Breast epithelium (tissue), 4 donors: Measurements from ENCODE around the gene TARS1. TPM values are rescaled to one million over a fixed set of nuclear protein-coding genes. Genes with fewer than 3 reads are reported as not detected.

ENCODE experiments used
- DNase-seq, 2 donors: peaks; one replicate each; pipeline ENCODE4 v3.0.0-alpha.2; 2019; ENCODE audit warnings: low spot score in 2 of 2
- H3K27ac ChIP-seq, 2 donors: fragments of 200-600 bp; sonication (generic) in 1 of 2; one replicate each; pipeline ENCODE4 v1.5.1; 2016 to 2019; ENCODE audit warnings: mild to moderate bottlenecking in 1 of 2
- H3K27me3 ChIP-seq, 2 donors: fragments of 200-600 bp; sonication (generic) in 1 of 2; one replicate each; pipeline versions ENCODE4 v1.5.1 to v1.6.0; 2017 to 2019; ENCODE audit warnings: control low read depth in 1 of 2, mild to moderate bottlenecking in 1 of 2
- H3K36me3 ChIP-seq: fragments of 200-600 bp; one replicate; pipeline ENCODE4 v1.5.1; 2019
- H3K4me1 ChIP-seq, 2 donors: fragments of 200-600 bp; sonication (generic); one replicate each; pipeline ENCODE4 v1.5.1; 2016 to 2019; ENCODE audit warnings: control low read depth in 1 of 2
- H3K4me3 ChIP-seq, 3 donors: fragments of 200-600 bp; sonication (generic); 1 replicate in 2 of 3; 2 replicates in 1 of 3; pipeline ENCODE4 v1.5.1; 2016 to 2019; ENCODE audit warnings: mild to moderate bottlenecking in 3 of 3, moderate library complexity in 2 of 3
- H3K9me3 ChIP-seq, 2 donors: fragments of 200-600 bp; sonication (generic) in 1 of 2; one replicate each; pipeline ENCODE4 v1.5.1; 2016 to 2019; ENCODE audit warnings: control low read depth in 1 of 2
- CTCF ChIP-seq, 3 donors: fragments of 450-650 bp; IDR thresholded peaks; one replicate each; pipeline ENCODE4 v1.5.1; 2016 to 2017; ENCODE audit warnings: antibody characterized with exemption in 3 of 3, mild to moderate bottlenecking in 3 of 3, moderate library complexity in 3 of 3
- POLR2A ChIP-seq: fragments of 450-650 bp; IDR thresholded peaks from one replicate; pipeline ENCODE4 v1.6.1; 2016; ENCODE audit warnings: antibody characterized with exemption, mild to moderate bottlenecking, moderate library complexity
- POLR2AphosphoS5 ChIP-seq, 3 donors: sonication (generic); formaldehyde crosslinking; IDR thresholded peaks; one replicate each; pipeline ENCODE4 v1.6.1; 2017; ENCODE audit warnings: antibody characterized with exemption in 3 of 3
- intact Hi-C: fragments of 100-400 bp; cut with DNase I; formaldehyde crosslinking; loops from one replicate; pipeline ENCODE4 v1.15.1; 2023; ENCODE audit warnings: low total_unique reads
- total RNA-seq, 3 donors: library from RNA; depleted of rRNA; stranded (reverse); fragments of >200 nt; gene quantifications; one replicate each; pipeline ENCODE4 v1.1.0, GENCODE V29; 2016

TARS1 gene
- total RNA-seq, 3 donors from 2014 or later = 58.4 to 66.5 (median 64.2) TPM

GRCh38 chr5:33415811-33416354, 24.9 kb upstream of the TARS1 start:
- Histone ChIP-seq H3K4me3 (no peak overlapping the region), H3K27me3 (no peaks in the 10 kb centered on the region), H3K27ac (no peak overlapping the region), H3K9me3 (no peaks in the 10 kb centered on the region), H3K36me3 (no peaks in the 10 kb centered on the region), H3K4me1 (no peaks in the 10 kb centered on the region)
- TF ChIP-seq CTCF (IDR thresholded peaks at IDR 0.05) = no peak
- TF ChIP-seq POLR2A = no peak
- DNase-seq = no peak
- intact Hi-C loops = no loop called here

GRCh38 chr5:33417632-33418031, 23.1 kb upstream of the TARS1 start:
- DNase-seq = no peak
- TF ChIP-seq POLR2A = no peak
- no peak for TF ChIP-seq POLR2AphosphoS5 (IDR thresholded peaks at IDR 0.05)
- no peak for TF ChIP-seq CTCF (IDR thresholded peaks at IDR 0.05)
- intact Hi-C loops = no loop called here

GRCh38 chr5:33420946-33421345, 19.8 kb upstream of the TARS1 start:
- TF ChIP-seq CTCF (IDR thresholded peaks at IDR 0.05) (no peak), POLR2AphosphoS5 (IDR thresholded peaks at IDR 0.05) (no peak), POLR2A (no peak)
- no peaks in the 10 kb centered on the region for H3K9me3 ChIP-seq
- H3K4me3 ChIP-seq = no peak overlapping the region
- DNase-seq = no peak
- H3K36me3 ChIP-seq = no peaks in the 10 kb centered on the region
- H3K4me1 ChIP-seq = no peaks in the 10 kb centered on the region
- no peak overlapping the region for H3K27ac ChIP-seq
- H3K27me3 ChIP-seq = no peaks in the 10 kb centered on the region
- intact Hi-C loops = no loop called here

More at GRCh38 chr5:33417632-33418031, 23.1 kb upstream of the TARS1 start:
- Histone ChIP-seq H3K36me3 (no peaks in the 10 kb centered on the region), H3K4me3 (no peak overlapping the region), H3K9me3 (no peaks in the 10 kb centered on the region), H3K4me1 (no peaks in the 10 kb centered on the region), H3K27me3 (no peaks in the 10 kb centered on the region), H3K27ac (no peak overlapping the region)

GRCh38 chr5:33422191-33422590, 18.6 kb upstream of the TARS1 start:
- no peak for TF ChIP-seq POLR2A
- no peak for TF ChIP-seq CTCF (IDR thresholded peaks at IDR 0.05)
- no peak for TF ChIP-seq POLR2AphosphoS5 (IDR thresholded peaks at IDR 0.05)
- Histone ChIP-seq H3K27me3 (no peaks in the 10 kb centered on the region), H3K9me3 (no peaks in the 10 kb centered on the region), H3K36me3 (no peaks in the 10 kb centered on the region), H3K4me3 (no peak overlapping the region), H3K27ac (no peak overlapping the region), H3K4me1 (no peaks in the 10 kb centered on the region)
- no peak for DNase-seq
- intact Hi-C loops = no loop called here

GRCh38 chr5:33423018-33423630, 17.6 kb upstream of the TARS1 start:
- TF ChIP-seq CTCF (IDR thresholded peaks at IDR 0.05) (peak in 1 of 3 donors; percentile 36), POLR2A (no peak), POLR2AphosphoS5 (IDR thresholded peaks at IDR 0.05) (no peak)
- Histone ChIP-seq H3K4me3 (no peak overlapping the region), H3K9me3 (no peaks in the 10 kb centered on the region), H3K36me3 (no peaks in the 10 kb centered on the region), H3K27me3 (peaks cover 0 to 6% of the 10 kb centered on the region in 2 donors), H3K27ac (no peak overlapping the region), H3K4me1 (no peaks in the 10 kb centered on the region)
- intact Hi-C loops = no loop called here
- no peak for DNase-seq
